ENCODE results near the gene COPS7A.
A peak's percentile ranks its signal among the peaks of the same experiment; 100 is the strongest.

The COPS7A gene

DNA sequence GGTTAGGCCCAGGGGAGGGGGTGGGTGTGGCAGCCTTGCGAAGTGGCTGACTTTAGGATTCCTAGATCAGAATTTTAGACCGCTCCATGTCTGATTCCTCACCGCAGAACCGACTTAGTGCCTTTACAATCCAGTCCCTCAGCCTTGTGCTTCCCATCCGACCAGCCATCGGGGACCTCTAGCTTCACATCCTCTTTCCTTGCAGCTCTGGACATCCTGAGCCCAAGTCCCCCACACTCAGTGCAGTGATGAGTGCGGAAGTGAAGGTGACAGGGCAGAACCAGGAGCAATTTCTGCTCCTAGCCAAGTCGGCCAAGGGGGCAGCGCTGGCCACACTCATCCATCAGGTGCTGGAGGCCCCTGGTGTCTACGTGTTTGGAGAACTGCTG is 557 bp downstream of the COPS7A start:
- TF ChIP-seq, protein P1, sequence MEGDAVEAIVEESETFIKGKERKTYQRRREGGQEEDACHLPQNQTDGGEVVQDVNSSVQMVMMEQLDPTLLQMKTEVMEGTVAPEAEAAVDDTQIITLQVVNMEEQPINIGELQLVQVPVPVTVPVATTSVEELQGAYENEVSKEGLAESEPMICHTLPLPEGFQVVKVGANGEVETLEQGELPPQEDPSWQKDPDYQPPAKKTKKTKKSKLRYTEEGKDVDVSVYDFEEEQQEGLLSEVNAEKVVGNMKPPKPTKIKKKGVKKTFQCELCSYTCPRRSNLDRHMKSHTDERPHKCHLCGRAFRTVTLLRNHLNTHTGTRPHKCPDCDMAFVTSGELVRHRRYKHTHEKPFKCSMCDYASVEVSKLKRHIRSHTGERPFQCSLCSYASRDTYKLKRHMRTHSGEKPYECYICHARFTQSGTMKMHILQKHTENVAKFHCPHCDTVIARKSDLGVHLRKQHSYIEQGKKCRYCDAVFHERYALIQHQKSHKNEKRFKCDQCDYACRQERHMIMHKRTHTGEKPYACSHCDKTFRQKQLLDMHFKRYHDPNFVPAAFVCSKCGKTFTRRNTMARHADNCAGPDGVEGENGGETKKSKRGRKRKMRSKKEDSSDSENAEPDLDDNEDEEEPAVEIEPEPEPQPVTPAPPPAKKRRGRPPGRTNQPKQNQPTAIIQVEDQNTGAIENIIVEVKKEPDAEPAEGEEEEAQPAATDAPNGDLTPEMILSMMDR (conservative IDR thresholded peaks at IDR 0.05; ENCODE audit: control insufficient read depth, insufficient read depth, low read depth, low read length): no peak
- H3K4me3 ChIP-seq (ENCODE audit: control insufficient read depth, low read depth, low read length): peak overlapping the region; percentile 78
- peak; percentile 26 for DNase-seq (ENCODE audit: low read depth)

DNA sequence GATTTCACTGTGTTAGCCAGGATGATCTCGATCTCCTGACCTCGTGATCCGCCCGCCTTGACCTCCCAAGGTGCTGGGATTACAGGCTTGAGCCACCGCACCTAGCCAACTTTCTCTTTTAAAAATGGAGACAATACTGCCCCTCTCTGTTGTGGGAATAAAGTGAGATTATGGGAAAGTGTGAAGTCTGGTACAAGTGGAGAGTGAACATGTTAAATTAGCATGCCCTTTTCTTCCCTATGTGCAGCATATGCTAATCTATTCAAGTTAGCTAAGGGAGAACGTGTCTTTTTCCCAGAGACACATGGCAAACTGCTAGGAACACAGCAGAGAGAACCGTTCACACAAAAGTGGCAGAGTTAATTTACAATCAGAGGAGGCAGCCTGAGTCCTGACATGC is 1.5 kb downstream of the COPS7A start:
- TF ChIP-seq, protein P1 (conservative IDR thresholded peaks at IDR 0.05; ENCODE audit: control insufficient read depth, insufficient read depth, low read depth, low read length): no peak
- no peak for DNase-seq (ENCODE audit: low read depth)
- H3K4me3 ChIP-seq (ENCODE audit: control insufficient read depth, low read depth, low read length): no peak overlapping the region

DNA sequence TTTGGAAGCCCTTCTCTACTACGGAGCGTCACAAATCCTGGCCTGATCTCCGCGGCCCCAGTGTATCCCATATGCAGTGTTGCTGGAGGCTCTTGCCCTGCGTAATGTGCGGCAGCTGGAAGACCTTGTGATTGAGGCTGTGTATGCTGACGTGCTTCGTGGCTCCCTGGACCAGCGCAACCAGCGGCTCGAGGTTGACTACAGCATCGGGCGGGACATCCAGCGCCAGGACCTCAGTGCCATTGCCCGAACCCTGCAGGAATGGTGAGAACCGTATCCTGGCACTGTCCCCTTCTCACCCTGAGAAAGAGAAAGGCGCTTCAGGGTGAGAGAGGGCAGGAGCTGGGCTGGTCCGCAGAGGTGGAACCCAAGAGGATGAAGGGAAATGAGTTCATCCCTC is 5.3 kb downstream of the COPS7A start:
- no peak for DNase-seq (ENCODE audit: low read depth)
- no peak overlapping the region for H3K4me3 ChIP-seq (ENCODE audit: control insufficient read depth, low read depth, low read length)
- TF ChIP-seq, protein P1 (conservative IDR thresholded peaks at IDR 0.05; ENCODE audit: control insufficient read depth, insufficient read depth, low read depth, low read length): no peak

DNA sequence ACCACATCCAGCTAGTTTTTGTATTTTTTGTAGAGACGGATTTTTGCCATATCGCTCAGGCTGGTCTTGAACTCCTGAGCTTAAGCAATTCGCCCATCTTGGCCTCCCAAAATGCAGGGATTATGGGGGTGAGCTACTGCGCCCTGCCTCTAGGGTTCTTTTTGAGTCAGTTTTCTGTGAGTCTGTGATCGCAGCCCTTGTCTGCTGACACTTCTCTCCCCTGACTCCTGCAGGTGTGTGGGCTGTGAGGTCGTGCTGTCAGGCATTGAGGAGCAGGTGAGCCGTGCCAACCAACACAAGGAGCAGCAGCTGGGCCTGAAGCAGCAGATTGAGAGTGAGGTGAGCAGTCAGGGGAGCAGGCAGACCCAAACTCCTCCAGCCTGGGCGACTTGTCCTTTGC is 6.3 kb downstream of the COPS7A start:
- H3K4me3 ChIP-seq (ENCODE audit: control insufficient read depth, low read depth, low read length): no peak overlapping the region
- DNase-seq (ENCODE audit: low read depth): no peak
- TF ChIP-seq, protein P1 (conservative IDR thresholded peaks at IDR 0.05; ENCODE audit: control insufficient read depth, insufficient read depth, low read depth, low read length): no peak

- no peak overlapping the region for H3K4me3 ChIP-seq (ENCODE audit: control insufficient read depth, low read depth, low read length)
- TF ChIP-seq, protein P1 (conservative IDR thresholded peaks at IDR 0.05; ENCODE audit: control insufficient read depth, insufficient read depth, low read depth, low read length): no peak
- no peak for DNase-seq (ENCODE audit: low read depth)
Observed at GRCh38 chr12:6734506-6735387, 10.9 kb downstream of the COPS7A start.

GRCh38 chr12:6735448-6736191 is 11.8 kb downstream of the COPS7A start:
- no peak overlapping the region for H3K4me3 ChIP-seq (ENCODE audit: control insufficient read depth, low read depth, low read length)
- TF ChIP-seq, protein P1 (conservative IDR thresholded peaks at IDR 0.05; ENCODE audit: control insufficient read depth, insufficient read depth, low read depth, low read length): peak; percentile 80
- peak; percentile 77 for DNase-seq (ENCODE audit: low read depth)

Measured in fibroblast of mammary gland (primary cell).